ENCODE data around the gene INAFM2. TPM values are rescaled to one million over a fixed set of nuclear protein-coding genes. Genes with fewer than 3 reads are reported as not detected.

INAFM2 gene
- total RNA-seq, 1 experiment from 2014 or later, result 25.4 TPM

- Histone ChIP-seq H3K79me2 (ENCODE audit: insufficient read depth, low read length) (no peaks in the 10 kb centered on the region), H3K23me2 (ENCODE audit: insufficient read length, low read depth, low read length, poor library complexity, severe bottlenecking) (peaks cover 8% of the 10 kb centered on the region), H2BK5ac (ENCODE audit: insufficient read length, low read length) (no peak overlapping the region), H3K4me2 (ENCODE audit: insufficient read depth, insufficient read length, low read length) (no peak overlapping the region), H3K4me1 (ENCODE audit: insufficient read depth, low read length) (peaks cover 3% of the 10 kb centered on the region), H3K4ac (ENCODE audit: low read depth, low read length) (no peak overlapping the region), H3K14ac (ENCODE audit: insufficient read depth, low read length) (no peak overlapping the region), H3K56ac (ENCODE audit: insufficient read length, low read depth, low read length) (no peak overlapping the region), H2AK5ac (ENCODE audit: insufficient read length, low read length) (no peak overlapping the region), H4K91ac (ENCODE audit: insufficient read length, low read depth, low read length) (no peak overlapping the region), H3K79me1 (ENCODE audit: insufficient read depth, low read depth, low read length, poor library complexity, severe bottlenecking) (no peaks in the 10 kb centered on the region), H3K27ac (ENCODE audit: insufficient read length, low read depth, low read length) (no peak overlapping the region), H4K5ac (ENCODE audit: insufficient read length, low read depth, low read length) (no peak overlapping the region), H3T11ph (ENCODE audit: low read length) (no peak overlapping the region), H4K8ac (replicated peaks; ENCODE audit: insufficient read length, low read depth, low read length) (no peak overlapping the region), H2BK20ac (ENCODE audit: low read depth, low read length, poor library complexity, severe bottlenecking) (no peak overlapping the region), H2AFZ (ENCODE audit: low read length) (no peak overlapping the region), H3K9me3 (ENCODE audit: control insufficient read depth, low read depth, low read length) (no peaks in the 10 kb centered on the region), H3K9ac (ENCODE audit: extremely low read depth, insufficient read length, low read length) (no peak overlapping the region), H2BK15ac (ENCODE audit: low read depth, low read length) (no peak overlapping the region), H3K18ac (ENCODE audit: insufficient read length, low read depth, low read length) (no peak overlapping the region), H2BK120ac (ENCODE audit: low read depth, low read length, poor library complexity, severe bottlenecking) (no peak overlapping the region), H4K20me1 (ENCODE audit: control insufficient read depth, insufficient read depth, insufficient read length) (no peaks in the 10 kb centered on the region), H3K27me3 (ENCODE audit: insufficient read depth, low read length) (peaks cover 13% of the 10 kb centered on the region; the same call in 1 of the 2 replicates), H3K23ac (ENCODE audit: insufficient read length, low read depth, low read length) (no peak overlapping the region), H2BK12ac (ENCODE audit: insufficient read length, low read depth, low read length) (no peak overlapping the region)
- Mint-ChIP-seq H3K36me3 (ENCODE audit: insufficient read depth in 1 of 3, low read depth in 3 of 3) (no peaks in the 10 kb centered on the region; a peak in 1 of 7 replicates), H3K4me3 (no peak overlapping the region; a peak in 1 of 5 replicates), H3K27me3 (ENCODE audit: low read depth) (peaks cover 80% of the 10 kb centered on the region), H3K4me1 (peaks cover 14 to 33% of the 10 kb centered on the region in 2 experiments), H3K9me3 (no peaks in the 10 kb centered on the region), H3K27ac (no peak overlapping the region)
- DNase-seq, result no peak
- no peak for TF ChIP-seq CTCF (conservative IDR thresholded peaks at IDR 0.05)
Observed at GRCh38 chr15:40293006-40293405, 30.5 kb upstream of the INAFM2 start.
